SH-SY5Y (cell line): ENCODE results near the gene DACH1.

Source experiments
- GATA2 ChIP-seq: IDR thresholded peaks from 2 replicates; pipeline ENCODE4 v1.6.1; 2011; ENCODE audit warnings: mild to moderate bottlenecking, low read depth, low read length
- GATA3 ChIP-seq: IDR thresholded peaks from 2 replicates; pipeline ENCODE4 v1.6.1; 2011; ENCODE audit warnings: low read depth, mild to moderate bottlenecking, low read length, moderate library complexity

GRCh38 chr13:71515744-71516038 lies 351.3 kb downstream of the DACH1 start:
- TF ChIP-seq GATA3 (no peak), GATA2 (no peak)
